Loucy (cell line): ENCODE data around the gene GOLGA7B.

Experiments used
- CTCF ChIP-seq: fragments of 200-600 bp; sonication (generic); conservative IDR thresholded peaks from 2 replicates; pipeline ENCODE4 v1.5.1; 2014; ENCODE audit warnings: mild to moderate bottlenecking, antibody characterized with exemption, low read length
- EZH2phosphoT487 ChIP-seq: fragments of 200-600 bp; IDR thresholded peaks from 2 replicates; pipeline ENCODE4 v1.6.1; 2018; ENCODE audit warnings: antibody characterized with exemption, mild to moderate bottlenecking, moderate library complexity, borderline replicate concordance

GRCh38 chr10:97870990-97871389 lies 21.3 kb downstream of the GOLGA7B start:
- TF ChIP-seq CTCF (no peak), EZH2phosphoT487 (no peak)
